Gastrocnemius medialis (tissue), 4 donors: ENCODE measurements around the gene CDC42BPG. TPM values are rescaled to one million over a fixed set of nuclear protein-coding genes. Genes with fewer than 3 reads are reported as not detected.

ENCODE experiments used
- ATAC-seq, 2 donors: fragments of 150-250 bp; one replicate each; pipeline ENCODE4 v1.9.1; 2016
- DNase-seq, 2 donors: peaks; one replicate each; pipeline ENCODE4 v3.0.0-alpha.2; 2019
- H3K27ac ChIP-seq, 4 donors: fragments of 200-600 bp; sonication (generic); 1 replicate in 1 of 4; 2 replicates in 3 of 4; pipeline ENCODE4 v1.5.1; 2016 to 2018; ENCODE audit warnings: mild to moderate bottlenecking in 2 of 4, moderate library complexity in 1 of 4
- H3K27me3 ChIP-seq, 3 donors: fragments of 200-600 bp; sonication (generic) in 2 of 3; 1 replicate in 1 of 3; 2 replicates in 2 of 3; pipeline versions ENCODE4 v1.5.1 to v1.6.0; 2016 to 2019; ENCODE audit warnings: mild to moderate bottlenecking in 1 of 3, moderate library complexity in 1 of 3
- H3K36me3 ChIP-seq, 2 donors: fragments of 200-600 bp; sonication (generic) in 1 of 2; one replicate each; pipeline ENCODE4 v1.5.1; 2017 to 2018
- H3K4me1 ChIP-seq, 2 donors: fragments of 200-600 bp; sonication (generic) in 1 of 2; one replicate each; pipeline ENCODE4 v1.5.1; 2016 to 2017; ENCODE audit warnings: mild to moderate bottlenecking in 2 of 2
- H3K4me3 ChIP-seq, 4 donors: fragments of 200-600 bp; sonication (generic) in 3 of 4; 1 replicate in 1 of 4; 2 replicates in 3 of 4; pipeline ENCODE4 v1.5.1; 2016 to 2019; ENCODE audit warnings: mild to moderate bottlenecking in 2 of 4
- H3K9me3 ChIP-seq, 3 donors: fragments of 200-600 bp; sonication (generic) in 2 of 3; 1 replicate in 1 of 3; 2 replicates in 2 of 3; pipeline ENCODE4 v1.5.1; 2016 to 2019
- POLR2A ChIP-seq, 2 donors: fragments of 450-650 bp; IDR thresholded peaks; one replicate each; pipeline ENCODE4 v1.6.1; 2017; ENCODE audit warnings: antibody characterized with exemption in 2 of 2, mild to moderate bottlenecking in 2 of 2, moderate library complexity in 2 of 2
- in situ Hi-C, 4 donors: fragments of 200-750 bp; cut with MboI; loops; one replicate each; pipeline versions ENCODE4 v1.15.0 to v1.8.0; 2017; ENCODE audit warnings: low sequenced_read_pairs in 4 of 4
- intact Hi-C: fragments of 100-400 bp; cut with DNase I; formaldehyde crosslinking; loops from one replicate; pipeline ENCODE4 v1.15.1; 2023; ENCODE audit warnings: low total_unique reads
- total RNA-seq, 4 donors: library from RNA; depleted of rRNA; stranded (reverse); fragments of >200 nt; gene quantifications; one replicate each; pipeline versions ENCODE4 v1.1.0 to v1.2.3, GENCODE V29; 2016
- TF ChIP-seq, protein P1 (sequence below), 5 experiments: fragments of 450-650 bp in 3 of 5; fragments of 200-600 bp in 2 of 5; sonication (generic) in 2 of 5; IDR thresholded peaks in 4 of 5; conservative IDR thresholded peaks in 1 of 5; 1 replicate in 4 of 5; 2 replicates in 1 of 5; pipeline ENCODE4 v1.5.1; 2016 to 2019; ENCODE audit warnings: antibody characterized with exemption in 5 of 5, mild to moderate bottlenecking in 3 of 5, moderate library complexity in 3 of 5

CDC42BPG gene
- total RNA-seq, 4 donors from 2014 or later = 0.15 to 0.19 TPM; not detected in 2

DNA sequence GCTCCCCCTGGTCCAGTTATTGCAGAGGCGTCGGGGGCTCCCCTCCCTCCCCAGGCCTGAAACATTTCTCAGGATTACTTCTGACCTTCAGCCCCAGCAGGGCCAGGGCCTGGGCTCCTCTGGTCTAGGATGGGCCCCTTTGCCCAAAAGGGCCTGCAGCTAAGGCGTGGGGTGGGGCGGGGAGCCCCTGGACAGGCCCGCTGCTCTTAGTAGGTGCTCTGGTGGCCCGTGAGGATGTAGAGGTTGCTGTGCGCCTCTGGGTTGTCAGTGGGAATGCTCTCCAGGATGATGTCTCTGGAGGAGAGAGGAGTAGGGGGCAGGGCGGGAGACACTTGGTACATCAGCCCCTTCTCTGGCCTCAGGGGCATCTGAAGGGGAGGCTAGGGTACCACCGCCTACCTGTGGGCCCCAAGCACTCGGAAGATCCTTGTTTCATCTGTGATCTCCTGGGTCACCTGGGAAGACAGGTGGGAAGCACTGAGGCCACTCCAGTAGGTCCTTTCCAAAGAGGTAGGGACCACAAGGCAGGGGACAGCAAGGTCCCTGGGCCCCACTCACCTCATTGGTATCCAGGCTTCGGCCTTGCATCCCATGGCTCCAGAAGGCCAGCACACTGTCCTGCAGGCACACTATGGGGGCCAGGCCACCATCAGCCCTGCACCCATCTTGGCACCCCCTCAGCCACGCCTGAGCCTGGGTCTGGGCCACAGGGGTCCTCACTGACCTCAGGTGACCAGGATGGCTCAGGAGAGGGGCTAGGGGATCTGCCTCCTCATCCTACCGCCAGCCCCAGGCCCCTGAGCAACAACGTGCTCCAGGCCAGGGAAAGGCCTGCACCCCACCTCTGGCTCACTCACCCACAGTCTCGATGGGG is 54.9 kb downstream of the CDC42BPG start:
- in situ Hi-C loops (no loop called here), intact Hi-C loops (no loop called here)
- no peak overlapping the region for H3K27ac ChIP-seq
- DNase-seq = no peak
- no peak overlapping the region for H3K4me3 ChIP-seq
- peaks cover 0 to 6% of the 10 kb centered on the region in 2 donors for H3K36me3 ChIP-seq
- no peaks in the 10 kb centered on the region for H3K4me1 ChIP-seq
- no peak for TF ChIP-seq POLR2A (IDR thresholded peaks at IDR 0.05)
- TF ChIP-seq, protein P1, sequence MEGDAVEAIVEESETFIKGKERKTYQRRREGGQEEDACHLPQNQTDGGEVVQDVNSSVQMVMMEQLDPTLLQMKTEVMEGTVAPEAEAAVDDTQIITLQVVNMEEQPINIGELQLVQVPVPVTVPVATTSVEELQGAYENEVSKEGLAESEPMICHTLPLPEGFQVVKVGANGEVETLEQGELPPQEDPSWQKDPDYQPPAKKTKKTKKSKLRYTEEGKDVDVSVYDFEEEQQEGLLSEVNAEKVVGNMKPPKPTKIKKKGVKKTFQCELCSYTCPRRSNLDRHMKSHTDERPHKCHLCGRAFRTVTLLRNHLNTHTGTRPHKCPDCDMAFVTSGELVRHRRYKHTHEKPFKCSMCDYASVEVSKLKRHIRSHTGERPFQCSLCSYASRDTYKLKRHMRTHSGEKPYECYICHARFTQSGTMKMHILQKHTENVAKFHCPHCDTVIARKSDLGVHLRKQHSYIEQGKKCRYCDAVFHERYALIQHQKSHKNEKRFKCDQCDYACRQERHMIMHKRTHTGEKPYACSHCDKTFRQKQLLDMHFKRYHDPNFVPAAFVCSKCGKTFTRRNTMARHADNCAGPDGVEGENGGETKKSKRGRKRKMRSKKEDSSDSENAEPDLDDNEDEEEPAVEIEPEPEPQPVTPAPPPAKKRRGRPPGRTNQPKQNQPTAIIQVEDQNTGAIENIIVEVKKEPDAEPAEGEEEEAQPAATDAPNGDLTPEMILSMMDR (IDR thresholded peaks at IDR 0.05 in 4 of 5, conservative IDR thresholded peaks at IDR 0.05 in 1 of 5) = no peak
- H3K27me3 ChIP-seq = no peaks in the 10 kb centered on the region
- no peak for ATAC-seq
- no peaks in the 10 kb centered on the region for H3K9me3 ChIP-seq

DNA sequence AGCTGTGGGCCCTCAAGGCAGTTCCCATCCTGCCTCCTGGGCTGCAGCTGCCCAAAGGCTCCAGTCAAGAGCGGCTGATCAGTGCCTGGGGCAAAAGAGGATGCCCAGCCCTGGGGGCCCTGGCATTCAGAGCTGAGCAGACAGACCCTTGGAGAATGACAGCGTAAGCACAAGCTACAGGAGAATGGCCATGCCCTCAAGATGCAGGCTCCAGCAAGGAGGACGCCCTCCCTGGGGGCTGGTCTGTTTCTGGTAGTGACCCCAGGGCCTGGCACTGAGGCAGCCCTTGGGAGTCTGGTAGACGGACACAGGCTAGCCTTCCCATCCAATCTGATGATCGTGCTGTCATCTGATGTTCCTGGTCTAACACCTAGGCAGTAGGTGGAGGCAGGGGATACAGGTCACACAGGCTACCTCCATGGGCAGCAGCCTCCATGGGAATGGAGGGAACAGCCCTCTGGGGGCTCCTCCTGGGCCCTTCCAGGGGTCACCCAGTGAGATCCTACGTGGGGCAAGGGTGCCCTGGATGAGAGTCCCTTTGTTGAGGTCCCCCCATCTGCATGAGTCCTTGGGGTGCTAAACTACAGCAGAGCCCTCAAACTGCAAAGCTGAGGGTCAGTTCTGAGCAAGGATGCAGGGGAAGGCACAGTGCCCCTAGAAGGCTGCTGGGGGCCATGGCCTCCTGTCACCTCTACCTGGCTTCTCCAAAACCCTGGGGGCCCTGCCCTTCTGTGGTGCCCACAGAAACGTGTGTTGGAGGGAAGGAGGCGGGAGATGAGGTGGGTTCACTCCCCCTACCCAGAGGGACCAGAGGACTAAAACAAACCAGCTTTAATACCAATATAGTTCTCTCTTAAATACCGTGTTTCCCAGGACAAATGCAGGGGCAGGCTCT is 55.9 kb downstream of the CDC42BPG start:
- Histone ChIP-seq H3K27me3 (no peaks in the 10 kb centered on the region), H3K36me3 (peaks cover 0 to 6% of the 10 kb centered on the region in 2 donors), H3K27ac (no peak overlapping the region), H3K4me3 (no peak overlapping the region), H3K4me1 (no peaks in the 10 kb centered on the region), H3K9me3 (no peaks in the 10 kb centered on the region)
- DNase-seq (no peak), ATAC-seq (no peak)
- in situ Hi-C loops (no loop called here), intact Hi-C loops (no loop called here)
- TF ChIP-seq POLR2A (IDR thresholded peaks at IDR 0.05) = no peak
- TF ChIP-seq, protein P1 (IDR thresholded peaks at IDR 0.05 in 4 of 5, conservative IDR thresholded peaks at IDR 0.05 in 1 of 5) = no peak

DNA sequence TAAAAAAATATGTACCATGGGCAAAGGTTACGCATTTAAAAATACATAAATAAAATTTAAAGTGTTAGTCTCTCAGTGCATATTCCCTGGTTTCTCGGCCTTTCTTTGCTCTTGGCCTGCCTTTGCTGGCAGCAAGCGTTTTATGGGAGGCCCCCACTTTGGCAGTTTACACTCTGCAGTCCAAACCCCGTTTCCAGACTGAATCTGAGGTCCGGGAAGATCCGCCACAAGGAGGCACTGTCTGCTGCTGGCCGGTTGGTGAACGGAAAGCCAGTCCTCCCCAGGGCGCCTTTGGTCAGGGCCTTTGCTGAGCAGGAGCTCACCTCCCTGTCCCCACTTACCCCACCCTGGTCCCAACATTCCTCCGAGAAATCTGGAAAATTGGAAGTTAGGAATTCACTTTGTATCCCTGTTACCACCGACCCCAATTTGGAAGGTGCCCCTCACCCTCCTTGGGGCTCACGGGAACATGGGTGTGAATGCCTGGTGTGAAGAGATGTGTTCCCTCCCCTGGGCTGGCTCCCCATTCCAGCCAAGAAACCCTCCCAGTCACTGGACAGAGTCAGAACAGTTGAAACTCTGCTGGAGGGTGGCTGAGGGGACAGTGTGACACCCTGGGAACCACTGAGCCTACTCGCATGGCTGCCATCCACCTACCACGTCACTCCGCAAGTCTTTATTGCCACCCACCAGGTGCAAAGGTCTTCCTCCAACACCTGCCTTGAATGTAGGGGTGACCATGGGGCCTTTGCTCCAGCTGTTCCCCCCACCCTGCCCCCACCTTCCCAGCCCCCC is 56.7 kb downstream of the CDC42BPG start:
- in situ Hi-C loops = no loop called here
- no peaks in the 10 kb centered on the region for H3K4me1 ChIP-seq
- H3K4me3 ChIP-seq = no peak overlapping the region
- H3K9me3 ChIP-seq = no peaks in the 10 kb centered on the region
- H3K27me3 ChIP-seq = no peaks in the 10 kb centered on the region
- TF ChIP-seq POLR2A (IDR thresholded peaks at IDR 0.05) = no peak
- TF ChIP-seq, protein P1 (IDR thresholded peaks at IDR 0.05 in 4 of 5, conservative IDR thresholded peaks at IDR 0.05 in 1 of 5) = peak in 4 of 5 experiments; percentile 43 to 67 (median 48)
- peak; percentile 46 to 63 for ATAC-seq
- H3K27ac ChIP-seq = no peak overlapping the region
- peaks cover 0 to 6% of the 10 kb centered on the region in 2 donors for H3K36me3 ChIP-seq
- no peak for DNase-seq
- intact Hi-C loops = no loop called here

DNA sequence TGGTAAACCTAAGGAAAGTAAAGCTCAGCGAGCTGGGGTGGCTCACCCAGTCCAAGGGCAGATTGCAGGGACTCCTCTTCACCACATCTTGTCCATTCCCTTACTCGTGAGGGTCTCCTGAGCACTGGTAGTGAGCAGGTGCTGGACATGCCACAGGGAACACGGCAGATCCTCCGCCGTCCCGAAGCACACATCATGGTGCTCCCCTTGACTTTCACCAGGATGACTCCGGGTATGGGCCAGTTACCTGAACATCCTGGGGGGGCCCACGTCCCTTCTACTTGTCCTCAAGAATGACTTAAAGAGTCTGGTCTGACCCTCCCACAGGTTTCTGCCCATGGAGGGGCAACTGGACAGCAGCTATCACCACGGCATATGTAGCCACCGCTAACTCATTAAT is 58.1 kb downstream of the CDC42BPG start:
- ATAC-seq (no peak), DNase-seq (no peak)
- Histone ChIP-seq H3K4me1 (no peaks in the 10 kb centered on the region), H3K36me3 (peaks cover 0 to 6% of the 10 kb centered on the region in 2 donors), H3K9me3 (no peaks in the 10 kb centered on the region), H3K4me3 (no peak overlapping the region), H3K27ac (no peak overlapping the region), H3K27me3 (no peaks in the 10 kb centered on the region)
- intact Hi-C loops (no loop called here), in situ Hi-C loops (no loop called here)
- TF ChIP-seq, protein P1 (IDR thresholded peaks at IDR 0.05 in 4 of 5, conservative IDR thresholded peaks at IDR 0.05 in 1 of 5) = no peak
- TF ChIP-seq POLR2A (IDR thresholded peaks at IDR 0.05) = no peak
